GM23248 (cell line): ENCODE data around the gene DCAF6. TPM values are rescaled to one million over a fixed set of nuclear protein-coding genes. Genes with fewer than 3 reads are reported as not detected.

Experiments
- DNase-seq: peaks from one replicate; pipeline ENCODE4 v3.0.0-alpha.2; 2015
- H2AFZ ChIP-seq: fragments of 200-600 bp; sonication (generic); 2 replicates; pipeline ENCODE4 v1.6.1; 2016; ENCODE audit warnings: antibody characterized with exemption
- H3F3A ChIP-seq: fragments of 200-600 bp; sonication (generic); 2 replicates; pipeline ENCODE4 v1.6.1; 2016; ENCODE audit warnings: mild to moderate bottlenecking, antibody characterized with exemption, mixed run types; ENCODE audit not compliant: insufficient read depth
- H3K27ac ChIP-seq: fragments of 200-600 bp; sonication (generic); 2 replicates; pipeline ENCODE4 v1.5.1; 2016; ENCODE audit warnings: mild to moderate bottlenecking
- H3K27me3 ChIP-seq: fragments of 200-600 bp; sonication (generic); replicated peaks from 2 replicates; pipeline ENCODE4 v1.6.1; 2016; ENCODE audit warnings: mild to moderate bottlenecking; ENCODE audit not compliant: insufficient read depth
- H3K36me3 ChIP-seq: fragments of 200-600 bp; sonication (generic); 2 replicates; pipeline ENCODE4 v1.6.1; 2016; ENCODE audit warnings: low read depth, mild to moderate bottlenecking
- H3K4me1 ChIP-seq: fragments of 200-600 bp; sonication (generic); 2 replicates; pipeline ENCODE4 v1.6.1; 2016; ENCODE audit warnings: mild to moderate bottlenecking; ENCODE audit not compliant: insufficient read depth
- H3K4me2 ChIP-seq: fragments of 200-600 bp; sonication (generic); one replicate; pipeline ENCODE4 v1.6.1; 2016; ENCODE audit warnings: mild to moderate bottlenecking; ENCODE audit not compliant: unreplicated experiment
- H3K4me3 ChIP-seq: fragments of 200-600 bp; sonication (generic); 2 replicates; pipeline ENCODE4 v1.5.1; 2016; ENCODE audit warnings: mild to moderate bottlenecking
- H3K79me2 ChIP-seq: fragments of 200-600 bp; sonication (generic); 2 replicates; pipeline ENCODE4 v1.6.1; 2016; ENCODE audit warnings: mild to moderate bottlenecking; ENCODE audit not compliant: insufficient read depth
- H3K9ac ChIP-seq: fragments of 200-600 bp; sonication (generic); 2 replicates; pipeline ENCODE4 v1.6.1; 2016; ENCODE audit warnings: mild to moderate bottlenecking
- H3K9me2 ChIP-seq: fragments of 200-600 bp; sonication (generic); 2 replicates; pipeline ENCODE4 v1.6.1; 2016; ENCODE audit warnings: mixed run types, mild to moderate bottlenecking, moderate library complexity; ENCODE audit not compliant: insufficient read depth
- H3K9me3 ChIP-seq: fragments of 200-600 bp; sonication (generic); one replicate; pipeline ENCODE4 v1.6.1; 2017; ENCODE audit warnings: low read depth
- H4K20me1 ChIP-seq: fragments of 200-600 bp; sonication (generic); 2 replicates; pipeline ENCODE4 v1.6.0; 2016; ENCODE audit not compliant: insufficient read depth
- EZH2 ChIP-seq: fragments of 200-600 bp; sonication (generic); IDR thresholded peaks from 2 replicates; pipeline ENCODE4 v1.6.1; 2018; ENCODE audit warnings: antibody characterized with exemption, mild to moderate bottlenecking; ENCODE audit not compliant: insufficient read depth, poor library complexity, severe bottlenecking
- EZH2phosphoT487 ChIP-seq: fragments of 200-600 bp; sonication (generic); IDR thresholded peaks from 2 replicates; pipeline ENCODE4 v1.6.1; 2018; ENCODE audit warnings: antibody characterized with exemption, moderate library complexity, mild to moderate bottlenecking, low read depth; ENCODE audit not compliant: insufficient read depth
- WGBS, 2 experiments: methylation state at CpG; one replicate each; pipeline ENCODE4 v1.1.6; 2015 to 2017; ENCODE audit warnings: low lambda C conversion rate in 2 of 2, low coverage in 1 of 2; ENCODE audit errors: missing lambda C conversion rate in 2 of 2; 5-methylcytosine and 5-hydroxymethylcytosine counted together
- in situ Hi-C: fragments of 300-500 bp; cut with MboI; formaldehyde crosslinking; loops from 2 replicates; pipeline ENCODE4 v1.15.0; 2020
- polyA plus RNA-seq: library from polyadenylated mRNA; unstranded; fragments of >200 nt; fragmentation: Nextera tagmentation; extraction: Ambion mirVana; gene quantifications from 2 replicates; pipeline ENCODE4 v1.2.1, GENCODE V29; 2016
- total RNA-seq: library from RNA; depleted of rRNA; stranded (reverse); fragments of >200 nt; shearing (Covaris generic); gene quantifications from 2 replicates; pipeline ENCODE4 v1.2.3, GENCODE V29; 2014

The DCAF6 gene
- total and polyA plus RNA-seq, 2 experiments from 2014 or later = 63.4 to 99.6 TPM

DNA sequence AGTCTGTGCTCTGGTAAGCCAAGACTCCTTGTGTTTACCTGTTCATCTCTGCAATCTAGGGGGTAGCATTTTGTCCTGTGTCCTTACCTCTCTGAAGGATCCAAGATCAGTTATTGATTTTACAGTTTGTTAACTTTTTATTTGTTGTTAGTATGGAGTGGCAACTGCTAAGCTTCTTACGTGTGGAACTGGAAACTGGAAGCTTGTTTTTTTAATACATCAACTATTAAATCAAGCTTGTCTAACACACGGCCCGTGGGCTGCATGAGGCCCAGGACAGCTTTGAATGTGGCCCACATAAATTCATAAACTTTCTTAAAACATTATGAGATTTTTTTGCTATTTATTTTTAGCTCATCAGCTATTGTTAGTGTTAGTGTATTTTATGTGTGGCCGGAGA, 29.6 kb downstream of the DCAF6 start:
- no peak for TF ChIP-seq EZH2
- no peak for TF ChIP-seq EZH2phosphoT487
- Histone ChIP-seq H3K4me2 (no peak overlapping the region), H3K9me3 (no peaks in the 10 kb centered on the region), H3K9ac (no peak overlapping the region), H3K9me2 (no peaks in the 10 kb centered on the region), H3K4me1 (peaks cover 10% of the 10 kb centered on the region), H4K20me1 (peaks cover 13% of the 10 kb centered on the region; the same call in 1 of the 2 replicates), H3K79me2 (peaks cover 98% of the 10 kb centered on the region), H3K4me3 (no peak overlapping the region), H3F3A (peaks cover 9% of the 10 kb centered on the region), H3K36me3 (peaks cover 37% of the 10 kb centered on the region), H2AFZ (no peak overlapping the region), H3K27ac (no peak overlapping the region), H3K27me3 (no peaks in the 10 kb centered on the region)
- whole genome bisulfite sequencing, 2 experiments = 67 to 70% methylated on average over 4 of the region's 4 CpGs
- in situ Hi-C loops = no loop called here
- DNase-seq = no peak

DNA sequence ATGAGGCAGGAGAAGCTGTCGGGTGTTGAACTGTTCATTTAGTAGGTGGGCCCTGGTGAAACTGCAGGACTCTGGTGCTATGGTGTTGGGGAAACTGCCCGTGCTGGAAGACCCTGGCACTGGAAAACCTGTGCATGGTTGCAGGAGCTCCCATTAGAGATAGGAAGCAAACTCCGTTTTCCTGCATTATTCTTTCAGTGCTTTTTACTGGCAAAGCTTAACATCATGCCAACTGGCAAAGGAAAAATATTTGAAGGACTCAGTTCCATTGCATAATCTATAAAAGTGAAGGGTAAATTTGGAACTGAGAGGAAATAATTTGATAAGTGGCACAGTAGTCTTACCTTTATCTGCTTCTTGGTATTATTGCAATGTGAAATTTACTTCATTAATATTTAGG, 32.1 kb downstream of the DCAF6 start:
- no peak for DNase-seq
- Histone ChIP-seq H3K9me2 (no peaks in the 10 kb centered on the region), H3K4me2 (no peak overlapping the region), H3K9me3 (no peaks in the 10 kb centered on the region), H3K4me1 (peaks cover 10% of the 10 kb centered on the region), H3K27me3 (no peaks in the 10 kb centered on the region), H3K27ac (no peak overlapping the region), H3F3A (peaks cover 9% of the 10 kb centered on the region; the same call in 1 of the 2 replicates), H3K4me3 (no peak overlapping the region), H3K79me2 (peaks cover 98% of the 10 kb centered on the region), H4K20me1 (peaks cover 13% of the 10 kb centered on the region; the same call in 1 of the 2 replicates), H2AFZ (no peak overlapping the region), H3K36me3 (peaks cover 42% of the 10 kb centered on the region), H3K9ac (no peak overlapping the region)
- WGBS, 2 experiments = 72 to 78% methylated on average over 3 of the region's 3 CpGs
- in situ Hi-C loops = no loop called here
- no peak for TF ChIP-seq EZH2phosphoT487
- TF ChIP-seq EZH2 = no peak

DNA sequence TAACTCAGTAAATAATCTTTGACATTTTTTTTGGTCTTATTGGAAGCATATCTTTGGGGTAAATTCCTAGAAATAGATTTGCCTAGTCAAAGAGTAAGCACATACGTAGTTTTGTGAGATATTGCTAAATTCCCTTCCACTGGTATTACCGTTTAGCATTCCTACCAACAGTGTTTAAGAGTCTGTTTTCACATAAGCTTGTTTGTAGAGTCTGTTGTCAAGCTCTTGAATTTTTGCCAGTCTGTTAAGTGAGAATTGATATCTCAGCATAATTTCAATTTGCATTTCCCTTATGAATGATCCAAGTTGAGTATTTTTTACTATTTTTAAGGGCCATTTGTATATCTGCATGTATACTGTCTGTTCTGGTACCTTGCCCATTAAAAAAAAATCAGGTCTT, 37.3 kb downstream of the DCAF6 start:
- no peaks in the 10 kb centered on the region for H3K27me3 ChIP-seq
- in situ Hi-C loops = no loop called here
- no peaks in the 10 kb centered on the region for H3K9me2 ChIP-seq
- no peak overlapping the region for H3K4me3 ChIP-seq
- DNase-seq = no peak
- no peak overlapping the region for H3K9ac ChIP-seq
- peaks cover 97% of the 10 kb centered on the region for H3K79me2 ChIP-seq
- no peaks in the 10 kb centered on the region for H3K9me3 ChIP-seq
- WGBS, 2 experiments = 97 to 98% methylated on average over 2 of the region's 2 CpGs
- H2AFZ ChIP-seq = no peak overlapping the region
- no peak overlapping the region for H3K4me2 ChIP-seq
- H3K36me3 ChIP-seq = peaks cover 36% of the 10 kb centered on the region
- 0 out of 2 replicates have a peak, but pooled peaks cover 4% of the 10 kb centered on the region for H3F3A ChIP-seq
- no peak for TF ChIP-seq EZH2phosphoT487
- no peak for TF ChIP-seq EZH2
- no peak overlapping the region for H3K27ac ChIP-seq
- peaks cover 3% of the 10 kb centered on the region; the same call in 1 of the 2 replicates for H4K20me1 ChIP-seq
- H3K4me1 ChIP-seq = no peaks in the 10 kb centered on the region

DNA sequence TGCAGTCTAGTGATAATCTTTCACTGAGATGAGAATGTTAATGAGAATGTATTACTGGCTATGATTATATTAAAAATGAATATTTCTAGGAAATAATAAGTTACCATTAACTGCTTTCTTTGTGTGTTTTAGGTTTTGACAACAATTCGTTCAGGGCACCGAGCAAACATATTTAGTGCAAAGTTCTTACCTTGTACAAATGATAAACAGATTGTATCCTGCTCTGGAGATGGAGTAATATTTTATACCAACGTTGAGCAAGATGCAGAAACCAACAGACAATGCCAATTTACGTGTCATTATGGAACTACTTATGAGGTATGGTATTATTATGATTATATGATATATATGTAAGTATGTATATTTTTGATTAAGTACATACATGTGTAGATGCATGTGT, 38.2 kb downstream of the DCAF6 start:
- Histone ChIP-seq H3K36me3 (peaks cover 36% of the 10 kb centered on the region), H3K9me3 (no peaks in the 10 kb centered on the region)

More for the DNA sequence above, 38.2 kb downstream of the DCAF6 start:
- Histone ChIP-seq H3K27ac (no peak overlapping the region), H3K79me2 (peaks cover 98% of the 10 kb centered on the region), H3F3A (0 out of 2 replicates have a peak, but pooled peaks cover 4% of the 10 kb centered on the region), H3K9me2 (no peaks in the 10 kb centered on the region), H3K9ac (no peak overlapping the region), H2AFZ (no peak overlapping the region), H3K4me3 (no peak overlapping the region), H3K27me3 (no peaks in the 10 kb centered on the region), H4K20me1 (peaks cover 3% of the 10 kb centered on the region; the same call in 1 of the 2 replicates), H3K4me1 (no peaks in the 10 kb centered on the region), H3K4me2 (no peak overlapping the region)
- no peak for TF ChIP-seq EZH2phosphoT487
- no peak for TF ChIP-seq EZH2
- WGBS, 2 experiments = 75% methylated on average over 4 of the region's 4 CpGs
- no peak for DNase-seq
- in situ Hi-C loops = no loop called here
